HUES64 (cell line): ENCODE results near the gene NKD1.

Experiments
- H3K27ac ChIP-seq: 2 replicates; pipeline ENCODE4 v1.7.0; 2013; ENCODE audit warnings: low read depth, low read length, inconsistent platforms
- H3K27me3 ChIP-seq: 2 replicates; pipeline ENCODE4 v1.6.1; 2013; ENCODE audit warnings: mild to moderate bottlenecking, low read length; ENCODE audit not compliant: insufficient read depth
- H3K36me3 ChIP-seq: 2 replicates; pipeline ENCODE4 v1.6.1; 2013; ENCODE audit warnings: mild to moderate bottlenecking, low read length; ENCODE audit not compliant: insufficient read depth
- H3K4me1 ChIP-seq: 2 replicates; pipeline ENCODE4 v1.6.1; 2013; ENCODE audit warnings: mild to moderate bottlenecking, low read length, moderate library complexity; ENCODE audit not compliant: insufficient read depth
- H3K4me3 ChIP-seq: 2 replicates; pipeline ENCODE4 v1.5.1; 2013; ENCODE audit warnings: mild to moderate bottlenecking, low read length, moderate library complexity
- H3K9ac ChIP-seq: 2 replicates; pipeline ENCODE4 v1.6.1; 2013; ENCODE audit warnings: mild to moderate bottlenecking, low read depth, low read length
- H3K9me3 ChIP-seq: 2 replicates; pipeline ENCODE4 v1.6.1; 2013; ENCODE audit warnings: low read depth, low read length; ENCODE audit not compliant: insufficient read depth
- WGBS: fragments of 150-250, 120-280 bp; methylation state at CpG from one replicate; pipeline ENCODE4 v1.1.7; 2013; ENCODE audit warnings: missing lambda C conversion rate; 5-methylcytosine and 5-hydroxymethylcytosine counted together

NKD1 gene

GRCh38 chr16:50603206-50604064 is 55.2 kb downstream of the NKD1 start:
- H3K4me3 ChIP-seq = no peak overlapping the region
- peaks cover 6% of the 10 kb centered on the region; the same call in 1 of the 2 replicates for H3K4me1 ChIP-seq
- H3K9ac ChIP-seq = peak overlapping the region; percentile 27; the same call in 1 of the 2 replicates
- H3K27me3 ChIP-seq = no peaks in the 10 kb centered on the region
- no peaks in the 10 kb centered on the region for H3K9me3 ChIP-seq
- 86% methylated on average over 18 of the region's 18 CpGs for WGBS
- H3K36me3 ChIP-seq = no peaks in the 10 kb centered on the region
- peak overlapping the region; percentile 41; the same call in 1 of the 2 replicates for H3K27ac ChIP-seq

GRCh38 chr16:50604065-50604418 is 55.8 kb downstream of the NKD1 start:
- no peak overlapping the region for H3K27ac ChIP-seq
- 97% methylated on average over 2 of the region's 2 CpGs for WGBS
- no peak overlapping the region for H3K4me3 ChIP-seq
- H3K9ac ChIP-seq = no peak overlapping the region
- H3K36me3 ChIP-seq = no peaks in the 10 kb centered on the region
- H3K27me3 ChIP-seq = no peaks in the 10 kb centered on the region
- H3K4me1 ChIP-seq = peaks cover 6% of the 10 kb centered on the region; the same call in 1 of the 2 replicates
- H3K9me3 ChIP-seq = no peaks in the 10 kb centered on the region

- Histone ChIP-seq H3K27ac (no peak overlapping the region), H3K4me3 (no peak overlapping the region)
- 96% methylated on average over 4 of the region's 4 CpGs for WGBS
These were observed 56.4 kb downstream of the NKD1 start for GRCh38 chr16:50604610-50605009.

GRCh38 chr16:50605733-50606430 is 57.7 kb downstream of the NKD1 start:
- H3K27ac ChIP-seq = no peak overlapping the region
- H3K9ac ChIP-seq = no peak overlapping the region
- no peaks in the 10 kb centered on the region for H3K36me3 ChIP-seq
- H3K4me3 ChIP-seq = no peak overlapping the region
- H3K9me3 ChIP-seq = no peaks in the 10 kb centered on the region
- no peaks in the 10 kb centered on the region for H3K27me3 ChIP-seq
- WGBS = 92% methylated on average over 19 of the region's 19 CpGs
- peaks cover 12% of the 10 kb centered on the region for H3K4me1 ChIP-seq

More at GRCh38 chr16:50604610-50605009, 56.4 kb downstream of the NKD1 start:
- Histone ChIP-seq H3K9ac (no peak overlapping the region), H3K9me3 (no peaks in the 10 kb centered on the region), H3K4me1 (peaks cover 6% of the 10 kb centered on the region; the same call in 1 of the 2 replicates), H3K36me3 (no peaks in the 10 kb centered on the region), H3K27me3 (no peaks in the 10 kb centered on the region)

GRCh38 chr16:50606431-50607050 is 58.3 kb downstream of the NKD1 start:
- no peaks in the 10 kb centered on the region for H3K36me3 ChIP-seq
- peaks cover 14% of the 10 kb centered on the region for H3K4me1 ChIP-seq
- H3K9ac ChIP-seq = no peak overlapping the region
- WGBS = 89% methylated on average over 17 of the region's 17 CpGs
- H3K4me3 ChIP-seq = no peak overlapping the region
- no peaks in the 10 kb centered on the region for H3K9me3 ChIP-seq
- H3K27me3 ChIP-seq = no peaks in the 10 kb centered on the region
- no peak overlapping the region for H3K27ac ChIP-seq

- WGBS = 77% methylated on average over 3 of the region's 3 CpGs
- no peaks in the 10 kb centered on the region for H3K36me3 ChIP-seq
These were observed 58.8 kb downstream of the NKD1 start for GRCh38 chr16:50607051-50607431.

GRCh38 chr16:50607447-50607846 is 59.3 kb downstream of the NKD1 start:
- Histone ChIP-seq H3K9me3 (no peaks in the 10 kb centered on the region), H3K27me3 (no peaks in the 10 kb centered on the region)
- WGBS = 93% methylated on average over 3 of the region's 4 CpGs

More at GRCh38 chr16:50607051-50607431, 58.8 kb downstream of the NKD1 start:
- H3K27me3 ChIP-seq = no peaks in the 10 kb centered on the region
- no peak overlapping the region for H3K9ac ChIP-seq
- H3K4me1 ChIP-seq = peaks cover 14% of the 10 kb centered on the region
- H3K27ac ChIP-seq = no peak overlapping the region
- H3K9me3 ChIP-seq = no peaks in the 10 kb centered on the region
- no peak overlapping the region for H3K4me3 ChIP-seq

GRCh38 chr16:50607970-50608557 is 59.9 kb downstream of the NKD1 start:
- Histone ChIP-seq H3K4me3 (no peak overlapping the region), H3K4me1 (peaks cover 13% of the 10 kb centered on the region), H3K9ac (no peak overlapping the region), H3K27me3 (no peaks in the 10 kb centered on the region), H3K36me3 (no peaks in the 10 kb centered on the region), H3K9me3 (no peaks in the 10 kb centered on the region), H3K27ac (no peak overlapping the region)
- 94% methylated on average over 14 of the region's 14 CpGs for WGBS

More at GRCh38 chr16:50607447-50607846, 59.3 kb downstream of the NKD1 start:
- H3K27ac ChIP-seq = no peak overlapping the region
- no peaks in the 10 kb centered on the region for H3K36me3 ChIP-seq
- H3K4me1 ChIP-seq = peaks cover 14% of the 10 kb centered on the region
- no peak overlapping the region for H3K4me3 ChIP-seq
- no peak overlapping the region for H3K9ac ChIP-seq

GRCh38 chr16:50609049-50609448 is 60.9 kb downstream of the NKD1 start:
- no peak overlapping the region for H3K27ac ChIP-seq
- H3K4me3 ChIP-seq = no peak overlapping the region
- no peaks in the 10 kb centered on the region for H3K36me3 ChIP-seq
- peaks cover 8% of the 10 kb centered on the region; the same call in 1 of the 2 replicates for H3K4me1 ChIP-seq
- H3K9me3 ChIP-seq = no peaks in the 10 kb centered on the region
- 90% methylated on average over 7 of the region's 7 CpGs for WGBS
- no peak overlapping the region for H3K9ac ChIP-seq
- H3K27me3 ChIP-seq = no peaks in the 10 kb centered on the region

GRCh38 chr16:50609471-50609870 is 61.3 kb downstream of the NKD1 start:
- Histone ChIP-seq H3K36me3 (no peaks in the 10 kb centered on the region), H3K4me1 (peaks cover 8% of the 10 kb centered on the region; the same call in 1 of the 2 replicates), H3K27me3 (no peaks in the 10 kb centered on the region), H3K27ac (no peak overlapping the region), H3K9me3 (no peaks in the 10 kb centered on the region), H3K9ac (no peak overlapping the region), H3K4me3 (no peak overlapping the region)
- WGBS = 61% methylated on average over 5 of the region's 5 CpGs
